ENCODE results near the gene MYH10.

DNA sequence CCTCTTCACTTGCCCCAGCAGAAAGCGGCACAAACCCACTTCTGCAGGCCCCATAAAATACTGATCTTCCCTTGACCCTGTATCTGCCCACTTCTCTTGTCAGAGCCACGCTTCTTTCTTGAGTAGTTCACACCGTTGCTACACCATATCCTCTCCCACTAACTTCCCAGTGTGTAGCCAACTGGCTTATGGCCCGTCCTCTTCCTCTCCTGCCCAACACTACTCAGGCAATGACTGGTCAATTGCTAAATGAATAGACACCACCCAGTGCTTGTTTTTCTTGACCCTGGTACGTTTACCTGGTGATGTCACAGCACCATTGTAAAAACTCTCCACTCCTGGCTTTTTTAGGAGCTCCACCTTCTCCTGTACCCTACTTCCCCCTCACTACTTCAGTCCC is 107.9 kb downstream of the MYH10 start:
- TF ChIP-seq CTCF (IDR thresholded peaks at IDR 0.05; ENCODE audit: insufficient read depth, low read length, poor library complexity, severe bottlenecking) (no peak), EZH2phosphoT487 (conservative IDR thresholded peaks at IDR 0.05; ENCODE audit: low read length) (no peak)
